ENCODE data around the gene CYGB.

CYGB gene

GRCh38 chr17:76556765-76557367 lies 19.4 kb upstream of the CYGB start:
- peak overlapping the region; percentile 74 for H3K4me3 ChIP-seq (ENCODE audit: low read depth, low read length)
- no peak for TF ChIP-seq CTCF (IDR thresholded peaks at IDR 0.05; ENCODE audit: borderline replicate concordance, insufficient read depth, low read depth, low read length)

DNA sequence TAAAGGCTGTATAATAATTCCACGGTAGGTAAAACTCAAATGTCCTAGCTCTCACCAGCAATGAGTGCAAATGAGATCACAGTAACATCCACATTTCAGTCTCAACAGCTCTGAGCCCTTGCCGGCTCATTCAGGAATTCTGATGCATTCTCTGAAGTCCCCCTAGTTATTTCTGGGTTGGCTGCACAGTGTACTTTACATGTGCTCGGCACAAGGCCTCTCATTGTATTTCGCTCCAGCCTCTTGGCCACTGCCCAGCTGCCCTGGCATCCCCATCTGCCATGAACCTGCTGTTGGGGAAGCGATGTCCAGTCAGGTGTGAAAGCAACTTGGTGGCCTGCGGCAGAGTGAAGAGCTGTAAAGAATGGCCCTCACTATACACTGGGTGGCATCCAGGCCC lies 16.6 kb upstream of the CYGB start:
- no peak for TF ChIP-seq CTCF (IDR thresholded peaks at IDR 0.05; ENCODE audit: borderline replicate concordance, insufficient read depth, low read depth, low read length)
- H3K4me3 ChIP-seq (ENCODE audit: low read depth, low read length): no peak overlapping the region

- TF ChIP-seq CTCF (IDR thresholded peaks at IDR 0.05; ENCODE audit: borderline replicate concordance, insufficient read depth, low read depth, low read length): no peak
Observed at GRCh38 chr17:76553178-76553908, 15.8 kb upstream of the CYGB start.

DNA sequence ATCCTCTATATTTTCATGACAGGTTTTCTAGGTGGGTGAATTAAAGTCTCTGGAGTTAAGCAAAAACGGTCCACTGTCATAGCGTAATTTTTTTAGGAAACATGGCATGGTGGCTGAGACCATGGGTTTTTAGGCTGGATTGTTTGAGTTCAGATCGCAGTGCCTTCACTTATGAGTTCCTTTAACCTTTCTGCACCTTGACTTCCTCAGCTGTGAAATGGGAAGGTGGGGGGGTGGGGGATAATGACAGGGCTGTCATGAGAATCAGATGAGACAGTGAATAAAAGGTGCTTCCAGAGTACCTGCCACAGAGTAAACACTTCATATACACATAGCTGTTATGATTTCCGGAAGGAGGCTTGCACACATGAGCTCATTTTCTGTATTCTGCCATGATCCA lies 14.2 kb upstream of the CYGB start:
- H3K4me3 ChIP-seq (ENCODE audit: low read depth, low read length): no peak overlapping the region
- TF ChIP-seq CTCF (IDR thresholded peaks at IDR 0.05; ENCODE audit: borderline replicate concordance, insufficient read depth, low read depth, low read length): no peak

More at GRCh38 chr17:76553178-76553908, 15.8 kb upstream of the CYGB start:
- H3K4me3 ChIP-seq (ENCODE audit: low read depth, low read length): no peak overlapping the region

GRCh38 chr17:76550712-76551615 lies 13.5 kb upstream of the CYGB start:
- H3K4me3 ChIP-seq (ENCODE audit: low read depth, low read length): no peak overlapping the region
- TF ChIP-seq CTCF (IDR thresholded peaks at IDR 0.05; ENCODE audit: borderline replicate concordance, insufficient read depth, low read depth, low read length): no peak

- no peak for TF ChIP-seq CTCF (IDR thresholded peaks at IDR 0.05; ENCODE audit: borderline replicate concordance, insufficient read depth, low read depth, low read length)
- H3K4me3 ChIP-seq (ENCODE audit: low read depth, low read length): no peak overlapping the region
Observed at GRCh38 chr17:76549539-76549938, 12.0 kb upstream of the CYGB start.

All from GM12875 (cell line).